ENCODE data around the gene KREMEN2.
"Not testable (repeated sequence)": the region's sequence is repeated elsewhere in the genome, so short reads cannot be mapped to it uniquely, and the experiment has no call there.

Gene KREMEN2

DNA sequence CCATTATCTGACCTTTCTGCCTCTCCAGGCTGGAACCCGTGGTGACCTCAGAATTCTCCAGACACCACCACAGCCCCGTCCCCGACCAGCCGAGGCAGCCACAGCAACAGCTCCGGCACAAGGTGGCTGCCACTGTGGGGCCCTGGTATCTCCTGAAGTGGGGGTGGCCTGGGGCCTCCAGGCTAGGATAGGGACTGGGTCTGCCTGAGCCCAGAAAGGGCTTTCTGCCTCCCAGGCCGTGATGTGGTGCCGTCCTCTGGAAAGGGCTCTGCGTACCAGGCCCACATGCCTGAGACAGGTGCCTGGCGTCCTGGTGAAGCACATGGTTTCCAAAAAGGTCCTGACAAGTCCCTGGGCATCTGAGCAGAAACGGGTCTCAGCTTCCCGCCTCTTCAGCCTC lies 35.3 kb upstream of the KREMEN2 start:
- peaks cover 7% of the 10 kb centered on the region for H3K4me1 ChIP-seq (ENCODE audit: control insufficient read depth, insufficient read depth, low read length)
- no peak for DNase-seq (ENCODE audit: low read depth)
- H3K9me3 ChIP-seq (ENCODE audit: control insufficient read depth, low read length), result no peaks in the 10 kb centered on the region
- no peak overlapping the region for H3K9ac ChIP-seq (ENCODE audit: low read length)
- peaks cover 30% of the 10 kb centered on the region for H3K36me3 ChIP-seq (ENCODE audit: control insufficient read depth, insufficient read depth, low read length, severe bottlenecking)
- H3K27me3 ChIP-seq (replicated peaks; ENCODE audit: control insufficient read depth, insufficient read depth, low read length), result no peaks in the 10 kb centered on the region
- H3K4me3 ChIP-seq (ENCODE audit: low read length), result no peak overlapping the region

- peaks cover 7% of the 10 kb centered on the region for H3K4me1 ChIP-seq (ENCODE audit: control insufficient read depth, insufficient read depth, low read length)
Observed at GRCh38 chr16:2929693-2930092, 34.4 kb upstream of the KREMEN2 start.

GRCh38 chr16:2930236-2930635 lies 33.8 kb upstream of the KREMEN2 start:
- Histone ChIP-seq H3K9me3 (ENCODE audit: control insufficient read depth, low read length) (no peaks in the 10 kb centered on the region), H3K4me3 (ENCODE audit: low read length) (no peak overlapping the region), H3K4me1 (ENCODE audit: control insufficient read depth, insufficient read depth, low read length) (peaks cover 7% of the 10 kb centered on the region), H3K27me3 (replicated peaks; ENCODE audit: control insufficient read depth, insufficient read depth, low read length) (no peaks in the 10 kb centered on the region), H3K36me3 (ENCODE audit: control insufficient read depth, insufficient read depth, low read length, severe bottlenecking) (peaks cover 40% of the 10 kb centered on the region), H3K9ac (ENCODE audit: low read length) (no peak overlapping the region)
- DNase-seq (ENCODE audit: low read depth), result no peak

More at GRCh38 chr16:2929693-2930092, 34.4 kb upstream of the KREMEN2 start:
- Histone ChIP-seq H3K36me3 (ENCODE audit: control insufficient read depth, insufficient read depth, low read length, severe bottlenecking) (peaks cover 38% of the 10 kb centered on the region), H3K4me3 (ENCODE audit: low read length) (no peak overlapping the region), H3K9ac (ENCODE audit: low read length) (no peak overlapping the region), H3K27me3 (replicated peaks; ENCODE audit: control insufficient read depth, insufficient read depth, low read length) (no peaks in the 10 kb centered on the region), H3K9me3 (ENCODE audit: control insufficient read depth, low read length) (no peaks in the 10 kb centered on the region)
- no peak for DNase-seq (ENCODE audit: low read depth)

DNA sequence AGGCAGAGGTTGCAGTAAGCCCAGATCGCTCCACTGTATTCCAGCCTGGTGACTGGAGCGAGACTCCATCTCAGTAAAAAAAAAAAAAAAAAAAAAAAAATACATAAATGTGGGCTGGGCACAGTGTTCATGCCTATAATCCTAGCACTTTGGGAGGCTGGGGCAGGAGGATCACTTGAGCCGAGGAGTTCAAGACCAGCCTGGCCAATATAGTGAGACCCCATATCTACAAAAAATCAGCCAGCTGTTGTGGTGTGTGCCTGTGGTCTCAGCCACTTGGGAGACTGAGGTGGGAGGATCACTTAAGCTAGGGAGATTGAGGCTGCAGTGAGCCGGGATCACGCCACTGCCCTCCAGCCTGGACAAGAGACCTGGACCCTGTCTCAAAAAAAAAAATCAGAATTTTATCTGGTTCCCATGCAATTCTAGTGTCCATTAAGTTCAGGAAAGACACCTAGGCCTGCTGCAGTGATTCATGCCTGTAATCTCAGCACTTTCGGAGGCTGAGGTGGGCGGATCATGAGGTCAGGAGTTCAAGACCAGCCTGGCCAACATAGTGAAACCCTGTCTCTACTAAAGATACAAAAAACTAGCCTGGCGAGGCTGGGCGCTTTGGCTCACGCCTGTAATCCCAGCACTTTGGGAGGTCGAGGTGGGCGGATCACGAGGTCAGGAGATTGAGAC lies 32.7 kb upstream of the KREMEN2 start:
- not testable (repeated sequence) for H3K27me3 ChIP-seq (replicated peaks; ENCODE audit: control insufficient read depth, insufficient read depth, low read length); DNase-seq (ENCODE audit: low read depth); H3K4me3 ChIP-seq (ENCODE audit: low read length); H3K9ac ChIP-seq (ENCODE audit: low read length); H3K4me1 ChIP-seq (ENCODE audit: control insufficient read depth, insufficient read depth, low read length); H3K9me3 ChIP-seq (ENCODE audit: control insufficient read depth, low read length)
- peaks cover 46% of the 10 kb centered on the region for H3K36me3 ChIP-seq (ENCODE audit: control insufficient read depth, insufficient read depth, low read length, severe bottlenecking)

- Histone ChIP-seq H3K36me3 (ENCODE audit: control insufficient read depth, insufficient read depth, low read length, severe bottlenecking) (peaks cover 63% of the 10 kb centered on the region), H3K9ac (ENCODE audit: low read length) (no peak overlapping the region), H3K9me3 (ENCODE audit: control insufficient read depth, low read length) (no peaks in the 10 kb centered on the region), H3K4me1 (ENCODE audit: control insufficient read depth, insufficient read depth, low read length) (no peaks in the 10 kb centered on the region), H3K4me3 (ENCODE audit: low read length) (no peak overlapping the region), H3K27me3 (replicated peaks; ENCODE audit: control insufficient read depth, insufficient read depth, low read length) (no peaks in the 10 kb centered on the region)
- DNase-seq (ENCODE audit: low read depth), result no peak
Observed at GRCh38 chr16:2933136-2933535, 30.9 kb upstream of the KREMEN2 start.

GRCh38 chr16:2933701-2934100 lies 30.4 kb upstream of the KREMEN2 start:
- H3K4me1 ChIP-seq (ENCODE audit: control insufficient read depth, insufficient read depth, low read length), result no peaks in the 10 kb centered on the region
- H3K27me3 ChIP-seq (replicated peaks; ENCODE audit: control insufficient read depth, insufficient read depth, low read length), result no peaks in the 10 kb centered on the region
- H3K9ac ChIP-seq (ENCODE audit: low read length), result no peak overlapping the region
- no peaks in the 10 kb centered on the region for H3K9me3 ChIP-seq (ENCODE audit: control insufficient read depth, low read length)
- H3K4me3 ChIP-seq (ENCODE audit: low read length), result no peak overlapping the region
- no peak for DNase-seq (ENCODE audit: low read depth)
- peaks cover 66% of the 10 kb centered on the region for H3K36me3 ChIP-seq (ENCODE audit: control insufficient read depth, insufficient read depth, low read length, severe bottlenecking)

GRCh38 chr16:2934450-2934849 lies 29.6 kb upstream of the KREMEN2 start:
- peaks cover 70% of the 10 kb centered on the region for H3K36me3 ChIP-seq (ENCODE audit: control insufficient read depth, insufficient read depth, low read length, severe bottlenecking)
- DNase-seq (ENCODE audit: low read depth), result no peak
- H3K4me1 ChIP-seq (ENCODE audit: control insufficient read depth, insufficient read depth, low read length), result no peaks in the 10 kb centered on the region
- no peak overlapping the region for H3K9ac ChIP-seq (ENCODE audit: low read length)
- H3K4me3 ChIP-seq (ENCODE audit: low read length), result no peak overlapping the region
- no peaks in the 10 kb centered on the region for H3K27me3 ChIP-seq (replicated peaks; ENCODE audit: control insufficient read depth, insufficient read depth, low read length)
- H3K9me3 ChIP-seq (ENCODE audit: control insufficient read depth, low read length), result no peaks in the 10 kb centered on the region

GRCh38 chr16:2936436-2937011 lies 27.6 kb upstream of the KREMEN2 start:
- H3K9ac ChIP-seq (ENCODE audit: low read length), result no peak overlapping the region
- no peaks in the 10 kb centered on the region for H3K4me1 ChIP-seq (ENCODE audit: control insufficient read depth, insufficient read depth, low read length)
- peaks cover 73% of the 10 kb centered on the region for H3K36me3 ChIP-seq (ENCODE audit: control insufficient read depth, insufficient read depth, low read length, severe bottlenecking)
- DNase-seq (ENCODE audit: low read depth), result no peak
- H3K27me3 ChIP-seq (replicated peaks; ENCODE audit: control insufficient read depth, insufficient read depth, low read length), result no peaks in the 10 kb centered on the region
- no peak overlapping the region for H3K4me3 ChIP-seq (ENCODE audit: low read length)
- no peaks in the 10 kb centered on the region for H3K9me3 ChIP-seq (ENCODE audit: control insufficient read depth, low read length)

DNA sequence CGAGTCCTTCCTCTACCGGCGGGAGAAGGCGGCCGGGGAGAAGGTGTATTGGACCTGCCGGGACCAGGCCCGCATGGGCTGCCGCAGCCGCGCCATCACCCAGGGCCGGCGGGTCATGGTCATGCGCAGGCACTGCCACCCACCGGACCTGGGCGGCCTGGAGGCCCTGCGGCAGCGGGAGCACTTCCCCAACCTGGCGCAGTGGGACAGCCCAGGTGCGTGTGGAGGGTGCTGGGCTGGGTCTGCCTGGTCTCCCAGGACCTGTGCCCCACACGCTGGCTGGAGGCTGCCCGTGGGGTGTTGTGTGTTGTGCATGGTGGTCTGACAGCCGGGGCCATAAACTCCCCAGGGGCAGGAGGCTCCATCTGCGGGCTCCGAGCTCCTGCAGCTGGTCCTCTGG lies 26.9 kb upstream of the KREMEN2 start:
- Histone ChIP-seq H3K9me3 (ENCODE audit: control insufficient read depth, low read length) (no peaks in the 10 kb centered on the region), H3K27me3 (replicated peaks; ENCODE audit: control insufficient read depth, insufficient read depth, low read length) (no peaks in the 10 kb centered on the region), H3K36me3 (ENCODE audit: control insufficient read depth, insufficient read depth, low read length, severe bottlenecking) (peaks cover 74% of the 10 kb centered on the region), H3K4me1 (ENCODE audit: control insufficient read depth, insufficient read depth, low read length) (no peaks in the 10 kb centered on the region), H3K9ac (ENCODE audit: low read length) (no peak overlapping the region), H3K4me3 (ENCODE audit: low read length) (no peak overlapping the region)
- no peak for DNase-seq (ENCODE audit: low read depth)

GRCh38 chr16:2938206-2938605 lies 25.9 kb upstream of the KREMEN2 start:
- DNase-seq (ENCODE audit: low read depth), result no peak
- Histone ChIP-seq H3K27me3 (replicated peaks; ENCODE audit: control insufficient read depth, insufficient read depth, low read length) (no peaks in the 10 kb centered on the region), H3K9me3 (ENCODE audit: control insufficient read depth, low read length) (no peaks in the 10 kb centered on the region), H3K4me1 (ENCODE audit: control insufficient read depth, insufficient read depth, low read length) (no peaks in the 10 kb centered on the region), H3K9ac (ENCODE audit: low read length) (no peak overlapping the region), H3K36me3 (ENCODE audit: control insufficient read depth, insufficient read depth, low read length, severe bottlenecking) (peaks cover 76% of the 10 kb centered on the region), H3K4me3 (ENCODE audit: low read length) (no peak overlapping the region)

GRCh38 chr16:2939968-2940367 lies 24.1 kb upstream of the KREMEN2 start:
- DNase-seq (ENCODE audit: low read depth), result no peak
- Histone ChIP-seq H3K9me3 (ENCODE audit: control insufficient read depth, low read length) (no peaks in the 10 kb centered on the region), H3K4me1 (ENCODE audit: control insufficient read depth, insufficient read depth, low read length) (no peaks in the 10 kb centered on the region), H3K36me3 (ENCODE audit: control insufficient read depth, insufficient read depth, low read length, severe bottlenecking) (peaks cover 74% of the 10 kb centered on the region), H3K9ac (ENCODE audit: low read length) (no peak overlapping the region), H3K27me3 (replicated peaks; ENCODE audit: control insufficient read depth, insufficient read depth, low read length) (no peaks in the 10 kb centered on the region), H3K4me3 (ENCODE audit: low read length) (no peak overlapping the region)

DNA sequence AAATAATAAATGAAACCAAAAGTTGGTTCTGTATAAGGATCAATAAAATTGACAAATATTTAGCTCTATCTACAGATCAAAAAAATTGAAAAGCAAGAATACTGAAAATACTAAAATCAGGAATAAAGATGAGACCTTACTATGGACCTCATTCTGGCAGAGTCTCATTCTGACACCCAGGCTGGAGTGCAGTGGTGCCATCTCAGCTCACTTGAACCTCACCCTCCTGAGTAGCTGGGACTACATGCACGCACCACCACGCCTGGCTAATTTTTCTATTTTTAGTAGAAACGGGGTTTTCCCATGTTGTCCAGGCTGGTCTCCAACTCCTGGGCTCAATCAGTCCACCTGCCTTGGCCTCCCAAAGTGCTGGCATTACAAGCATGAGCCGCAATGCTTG lies 22.0 kb upstream of the KREMEN2 start:
- Histone ChIP-seq H3K36me3 (ENCODE audit: control insufficient read depth, insufficient read depth, low read length, severe bottlenecking) (peaks cover 67% of the 10 kb centered on the region), H3K27me3 (replicated peaks; ENCODE audit: control insufficient read depth, insufficient read depth, low read length) (no peaks in the 10 kb centered on the region), H3K9me3 (ENCODE audit: control insufficient read depth, low read length) (no peaks in the 10 kb centered on the region), H3K4me1 (ENCODE audit: control insufficient read depth, insufficient read depth, low read length) (no peaks in the 10 kb centered on the region), H3K9ac (ENCODE audit: low read length) (no peak overlapping the region), H3K4me3 (ENCODE audit: low read length) (no peak overlapping the region)
- no peak for DNase-seq (ENCODE audit: low read depth)

Measured in adipocyte (in vitro differentiated cells).